GM06990 (cell line): Measurements from ENCODE around the gene DLST.

Experiments used
- DNase-seq: peaks from one replicate; pipeline ENCODE4 v3.0.0-alpha.2; 2011; ENCODE audit not compliant: insufficient read length; ENCODE audit errors: extremely low read depth
- H3K27me3 ChIP-seq: replicated peaks from 2 replicates; pipeline ENCODE4 v1.6.0; 2011; ENCODE audit warnings: low read length; ENCODE audit not compliant: control insufficient read depth, insufficient read depth
- H3K36me3 ChIP-seq: 2 replicates; pipeline ENCODE4 v1.5.1; 2011; ENCODE audit warnings: low read length; ENCODE audit not compliant: control insufficient read depth, insufficient read depth
- H3K4me3 ChIP-seq: replicated peaks from 2 replicates; pipeline ENCODE4 v1.5.1; 2011; ENCODE audit warnings: low read depth, mild to moderate bottlenecking, control low read depth, low read length
- TF ChIP-seq, protein P1 (sequence below): IDR thresholded peaks from 2 replicates; pipeline ENCODE4 v1.5.1; 2011; ENCODE audit warnings: low read length, control low read depth, mild to moderate bottlenecking, inconsistent platforms; ENCODE audit not compliant: insufficient read depth, poor library complexity, severe bottlenecking

The DLST gene

DNA sequence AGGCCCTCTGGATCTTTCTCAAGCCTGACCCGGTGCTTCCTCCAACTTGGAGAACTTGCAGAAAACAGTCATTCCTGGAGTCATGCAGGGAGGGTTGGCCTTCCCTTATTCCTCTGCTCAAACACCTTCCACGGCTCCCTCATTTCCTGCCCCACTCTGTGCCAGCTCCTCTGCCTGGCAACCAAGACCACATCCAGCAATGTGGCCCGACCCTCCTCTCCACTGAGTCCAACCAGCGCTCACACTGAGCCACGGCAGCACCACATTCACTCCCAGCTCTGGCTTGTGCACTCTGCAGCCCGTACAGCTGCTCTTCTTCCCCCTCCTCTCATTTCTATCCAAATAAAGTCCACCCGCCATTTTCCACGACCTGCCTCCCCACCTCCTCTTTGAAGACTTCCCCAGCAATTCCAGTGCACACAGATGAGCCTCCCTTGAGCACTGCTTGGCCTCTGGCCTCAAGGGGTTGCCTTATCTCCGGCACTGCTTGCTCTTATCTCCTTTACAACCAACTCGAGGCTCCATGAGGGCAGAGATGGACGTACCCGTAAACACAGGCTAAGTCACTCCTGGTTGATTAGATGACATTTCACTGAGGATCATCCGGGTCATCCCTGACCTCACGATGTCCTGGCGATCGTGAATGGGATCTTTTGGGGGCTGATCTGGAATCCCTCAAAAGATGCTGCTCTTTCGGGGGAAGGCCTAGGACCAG lies 68.3 kb downstream of the DLST start:
- no peaks in the 10 kb centered on the region for H3K27me3 ChIP-seq
- H3K4me3 ChIP-seq: no peak overlapping the region
- DNase-seq: no peak
- TF ChIP-seq, protein P1, sequence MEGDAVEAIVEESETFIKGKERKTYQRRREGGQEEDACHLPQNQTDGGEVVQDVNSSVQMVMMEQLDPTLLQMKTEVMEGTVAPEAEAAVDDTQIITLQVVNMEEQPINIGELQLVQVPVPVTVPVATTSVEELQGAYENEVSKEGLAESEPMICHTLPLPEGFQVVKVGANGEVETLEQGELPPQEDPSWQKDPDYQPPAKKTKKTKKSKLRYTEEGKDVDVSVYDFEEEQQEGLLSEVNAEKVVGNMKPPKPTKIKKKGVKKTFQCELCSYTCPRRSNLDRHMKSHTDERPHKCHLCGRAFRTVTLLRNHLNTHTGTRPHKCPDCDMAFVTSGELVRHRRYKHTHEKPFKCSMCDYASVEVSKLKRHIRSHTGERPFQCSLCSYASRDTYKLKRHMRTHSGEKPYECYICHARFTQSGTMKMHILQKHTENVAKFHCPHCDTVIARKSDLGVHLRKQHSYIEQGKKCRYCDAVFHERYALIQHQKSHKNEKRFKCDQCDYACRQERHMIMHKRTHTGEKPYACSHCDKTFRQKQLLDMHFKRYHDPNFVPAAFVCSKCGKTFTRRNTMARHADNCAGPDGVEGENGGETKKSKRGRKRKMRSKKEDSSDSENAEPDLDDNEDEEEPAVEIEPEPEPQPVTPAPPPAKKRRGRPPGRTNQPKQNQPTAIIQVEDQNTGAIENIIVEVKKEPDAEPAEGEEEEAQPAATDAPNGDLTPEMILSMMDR: no peak
- H3K36me3 ChIP-seq: no peaks in the 10 kb centered on the region

DNA sequence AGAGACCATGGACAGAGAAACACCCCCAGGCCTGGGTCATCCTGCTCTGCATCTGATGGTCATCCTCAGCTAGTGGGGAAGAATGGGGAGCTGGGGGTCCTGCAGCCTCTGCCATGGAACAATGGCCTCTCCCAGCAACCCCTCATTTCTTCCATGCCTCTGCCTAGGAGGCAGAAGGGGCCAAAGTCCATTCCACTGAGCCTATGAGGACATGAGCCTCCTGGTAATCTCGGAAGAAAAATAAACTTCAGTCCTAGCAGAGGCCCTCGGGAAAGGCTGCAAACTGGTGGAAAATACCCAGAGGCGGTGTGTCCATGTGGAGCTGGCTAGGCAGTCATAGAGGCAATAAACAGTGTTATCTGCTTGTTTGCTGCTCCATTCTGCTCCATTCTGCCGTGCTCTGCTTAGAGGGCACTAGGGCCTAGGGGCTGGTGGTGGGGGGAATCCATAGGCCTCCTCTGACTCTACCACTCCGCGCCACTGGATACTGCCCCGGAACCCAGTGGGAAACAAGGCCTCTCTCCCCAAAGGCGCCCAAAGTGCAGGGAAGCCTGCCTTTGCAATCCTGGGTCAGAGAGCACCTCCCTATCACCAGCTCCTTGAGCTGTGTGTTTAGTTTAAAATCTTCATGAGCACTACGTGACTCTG lies 69.2 kb downstream of the DLST start:
- TF ChIP-seq, protein P1: no peak

DNA sequence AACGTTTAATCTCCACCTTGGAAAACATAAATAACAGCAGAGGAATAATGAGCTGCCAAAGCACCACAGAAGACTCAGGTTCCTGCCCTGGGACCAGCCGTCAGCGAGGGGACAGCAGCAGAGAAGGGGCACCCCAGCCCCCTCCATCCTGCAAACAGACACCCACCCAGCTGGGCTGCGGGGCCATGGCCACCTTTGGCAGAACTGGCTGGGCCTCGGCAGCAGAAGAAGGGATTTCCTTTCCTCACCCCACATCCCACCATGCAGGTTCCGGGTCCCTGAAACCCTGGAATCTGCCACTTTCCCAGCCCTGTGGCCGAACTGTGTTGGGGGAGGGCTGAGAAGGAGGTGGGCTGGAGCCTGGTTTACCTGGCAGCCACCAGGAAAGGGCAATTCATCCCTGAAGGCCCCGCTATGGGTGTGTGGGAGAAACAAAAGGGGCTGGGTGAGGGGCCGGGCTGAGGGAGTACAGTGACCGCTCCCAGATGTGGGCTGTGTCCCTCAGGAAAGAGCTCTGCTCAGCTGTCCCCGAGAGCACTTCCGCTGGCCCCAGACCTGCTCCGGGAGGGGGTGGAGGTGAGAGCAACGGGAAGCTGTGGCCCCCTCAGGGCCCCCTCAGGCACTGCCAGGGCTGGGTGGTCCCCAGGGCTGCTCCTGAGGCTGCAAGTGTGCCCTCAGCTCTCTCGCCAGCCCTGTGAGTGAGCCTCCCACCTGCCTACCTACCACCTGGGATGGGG lies 69.9 kb downstream of the DLST start:
- TF ChIP-seq, protein P1: no peak
- no peaks in the 10 kb centered on the region for H3K36me3 ChIP-seq

More for the DNA sequence above, 69.2 kb downstream of the DLST start:
- H3K4me3 ChIP-seq: no peak overlapping the region
- no peaks in the 10 kb centered on the region for H3K27me3 ChIP-seq
- H3K36me3 ChIP-seq: no peaks in the 10 kb centered on the region
- DNase-seq: no peak

DNA sequence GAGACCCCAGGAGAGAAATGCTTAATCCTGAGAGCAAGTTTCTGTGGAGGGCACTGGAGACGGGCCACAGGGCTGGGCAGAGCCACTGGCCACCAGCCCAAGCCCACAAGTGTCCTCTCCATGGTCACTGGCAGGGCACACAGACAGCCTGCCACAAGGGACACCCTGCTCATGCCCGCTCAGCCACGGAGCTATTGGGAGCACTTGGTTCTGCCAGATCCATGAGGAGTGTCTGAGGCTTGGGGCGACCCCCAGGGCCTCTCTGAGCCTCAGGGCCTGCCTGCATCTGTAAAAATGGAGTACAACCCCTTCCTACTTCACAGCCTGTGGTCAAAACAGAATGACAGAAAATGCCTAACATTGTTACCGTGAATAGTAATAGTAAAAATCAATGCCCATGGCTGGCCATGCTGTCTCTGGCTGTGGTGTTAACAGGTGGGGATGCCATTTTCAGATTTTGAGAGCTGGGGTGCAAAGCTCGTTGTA lies 70.5 kb downstream of the DLST start:
- TF ChIP-seq, protein P1: no peak

More for the DNA sequence above, 69.9 kb downstream of the DLST start:
- H3K27me3 ChIP-seq: no peaks in the 10 kb centered on the region
- no peak overlapping the region for H3K4me3 ChIP-seq
- DNase-seq: no peak

DNA sequence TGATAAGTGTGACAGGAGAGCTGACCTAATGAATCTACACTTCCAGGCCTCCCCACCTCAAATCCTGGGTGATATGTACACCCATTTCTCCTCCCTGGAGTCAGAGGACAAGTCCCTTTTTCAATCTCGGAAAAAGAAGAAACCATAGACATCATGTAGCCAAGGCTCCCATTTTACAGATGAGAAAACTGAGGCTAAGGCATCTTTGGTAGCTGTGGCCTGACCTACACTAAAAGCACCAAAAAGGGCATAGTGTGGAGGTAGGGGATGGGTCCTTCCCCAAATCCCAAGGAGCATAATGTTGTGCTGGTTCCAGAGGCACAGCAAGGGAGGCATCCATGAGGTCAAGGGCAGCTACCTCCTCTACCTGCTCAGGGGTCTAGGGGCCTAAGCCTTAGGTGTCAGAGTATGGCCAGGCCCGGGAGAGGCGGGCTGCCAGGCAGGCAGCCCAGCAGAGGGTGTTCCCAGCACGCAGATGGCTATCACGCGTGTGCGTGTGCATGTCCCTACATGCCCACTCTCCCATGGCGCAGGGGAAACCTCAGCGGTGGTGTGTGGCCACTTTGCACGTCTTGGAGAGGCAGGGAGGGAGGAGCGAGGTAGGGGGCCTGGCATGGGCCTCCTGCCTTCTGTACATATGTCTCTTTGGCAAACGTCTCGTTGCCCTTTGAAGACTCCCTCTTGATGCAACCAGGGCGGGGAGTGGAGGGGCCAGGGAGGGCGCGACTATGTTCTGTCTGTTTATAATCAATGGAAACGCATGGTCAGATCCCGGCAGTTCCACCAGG lies 71.2 kb downstream of the DLST start:
- no peaks in the 10 kb centered on the region for H3K36me3 ChIP-seq
- TF ChIP-seq, protein P1: no peak
- DNase-seq: no peak
- no peaks in the 10 kb centered on the region for H3K27me3 ChIP-seq
- no peak overlapping the region for H3K4me3 ChIP-seq

More for the DNA sequence above, 70.5 kb downstream of the DLST start:
- H3K4me3 ChIP-seq: no peak overlapping the region
- no peaks in the 10 kb centered on the region for H3K27me3 ChIP-seq
- no peaks in the 10 kb centered on the region for H3K36me3 ChIP-seq
- no peak for DNase-seq
